HCT116 (cell line): ENCODE measurements around the gene IL18RAP.

Experiments used
- ATF3 ChIP-seq: IDR thresholded peaks from 2 replicates; pipeline ENCODE4 v1.6.1; 2012
- CEBPB ChIP-seq: IDR thresholded peaks from 2 replicates; pipeline ENCODE4 v1.6.1; 2012; ENCODE audit warnings: low read depth
- CTCF ChIP-seq, 3 experiments: fragments of 200-600 bp in 1 of 3; sonication (generic) in 1 of 3; IDR thresholded peaks in 2 of 3; conservative IDR thresholded peaks in 1 of 3; 2 replicates each; pipeline ENCODE4 v1.5.1; 2012 to 2017; ENCODE audit warnings: low read depth in 2 of 3, low read length in 2 of 3, antibody characterized with exemption in 1 of 3, borderline replicate concordance in 1 of 3, control low read depth in 1 of 3, mild to moderate bottlenecking in 1 of 3, mixed read lengths in 1 of 3, mixed run types in 1 of 3, moderate library complexity in 1 of 3; ENCODE audit not compliant: insufficient read depth in 1 of 3
- ELF1 ChIP-seq: IDR thresholded peaks from 2 replicates; pipeline ENCODE4 v1.6.1; 2012; ENCODE audit warnings: low read depth, borderline replicate concordance
- EZH2 ChIP-seq: fragments of 200-600 bp; sonication (generic); IDR thresholded peaks from 2 replicates; pipeline ENCODE4 v1.6.1; 2017; ENCODE audit warnings: antibody characterized with exemption, mixed run types
- EZH2phosphoT487 ChIP-seq: fragments of 200-600 bp; IDR thresholded peaks from 2 replicates; pipeline ENCODE4 v1.6.1; 2018; ENCODE audit warnings: antibody characterized with exemption, borderline replicate concordance
- JUND ChIP-seq: IDR thresholded peaks from 2 replicates; pipeline ENCODE4 v1.6.1; 2012
- MAX ChIP-seq: IDR thresholded peaks from 2 replicates; pipeline ENCODE4 v1.6.1; 2012
- POLR2A ChIP-seq: IDR thresholded peaks from 2 replicates; pipeline ENCODE4 v1.7.0; 2011; ENCODE audit warnings: borderline replicate concordance; ENCODE audit not compliant: insufficient read depth, insufficient read length; ENCODE audit errors: extremely low read depth
- POLR2AphosphoS5 ChIP-seq: IDR thresholded peaks from 2 replicates; pipeline ENCODE4 v1.6.1; 2011; ENCODE audit warnings: mild to moderate bottlenecking, low read depth, low read length, moderate library complexity
- SIN3A ChIP-seq: IDR thresholded peaks from 2 replicates; pipeline ENCODE4 v1.6.1; 2012; ENCODE audit warnings: low read depth
- SP1 ChIP-seq: IDR thresholded peaks from 2 replicates; pipeline ENCODE4 v1.6.1; 2012; ENCODE audit warnings: low read depth
- YY1 ChIP-seq: IDR thresholded peaks from 2 replicates; pipeline ENCODE4 v1.6.1; 2011; ENCODE audit warnings: low read length, low read depth, moderate library complexity, mild to moderate bottlenecking; ENCODE audit not compliant: insufficient replicate concordance; ENCODE audit errors: extremely low read depth
- TF ChIP-seq, protein P1 (sequence below): IDR thresholded peaks from 2 replicates; pipeline ENCODE4 v1.6.1; 2011; ENCODE audit warnings: mild to moderate bottlenecking, low read length, moderate library complexity; ENCODE audit not compliant: insufficient replicate concordance; ENCODE audit errors: extremely low read depth

DNA sequence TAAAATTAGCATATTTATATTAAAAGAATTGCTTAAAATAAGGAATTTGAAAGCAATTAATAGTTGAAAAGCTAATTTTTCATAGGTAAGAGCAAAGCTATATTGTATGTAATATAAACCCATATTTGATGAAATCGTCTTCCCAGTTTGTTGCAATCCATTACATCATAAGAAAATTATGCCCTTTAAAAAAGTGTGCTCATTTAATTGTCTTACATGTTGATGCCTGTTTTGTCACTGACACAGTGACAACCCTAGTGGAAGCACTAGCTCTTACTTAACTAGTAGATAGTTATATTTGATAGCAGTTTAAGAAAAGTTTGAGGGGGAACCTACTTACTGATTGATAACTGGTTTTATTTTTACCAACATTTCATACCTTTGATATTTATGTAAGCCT is 30.0 kb upstream of the IL18RAP start:
- TF ChIP-seq, protein P1, sequence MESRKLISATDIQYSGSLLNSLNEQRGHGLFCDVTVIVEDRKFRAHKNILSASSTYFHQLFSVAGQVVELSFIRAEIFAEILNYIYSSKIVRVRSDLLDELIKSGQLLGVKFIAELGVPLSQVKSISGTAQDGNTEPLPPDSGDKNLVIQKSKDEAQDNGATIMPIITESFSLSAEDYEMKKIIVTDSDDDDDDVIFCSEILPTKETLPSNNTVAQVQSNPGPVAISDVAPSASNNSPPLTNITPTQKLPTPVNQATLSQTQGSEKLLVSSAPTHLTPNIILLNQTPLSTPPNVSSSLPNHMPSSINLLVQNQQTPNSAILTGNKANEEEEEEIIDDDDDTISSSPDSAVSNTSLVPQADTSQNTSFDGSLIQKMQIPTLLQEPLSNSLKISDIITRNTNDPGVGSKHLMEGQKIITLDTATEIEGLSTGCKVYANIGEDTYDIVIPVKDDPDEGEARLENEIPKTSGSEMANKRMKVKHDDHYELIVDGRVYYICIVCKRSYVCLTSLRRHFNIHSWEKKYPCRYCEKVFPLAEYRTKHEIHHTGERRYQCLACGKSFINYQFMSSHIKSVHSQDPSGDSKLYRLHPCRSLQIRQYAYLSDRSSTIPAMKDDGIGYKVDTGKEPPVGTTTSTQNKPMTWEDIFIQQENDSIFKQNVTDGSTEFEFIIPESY: no peak
- TF ChIP-seq CEBPB: no peak
- TF ChIP-seq POLR2A: no peak
- TF ChIP-seq CTCF (IDR thresholded peaks at IDR 0.05 in 2 of 3, conservative IDR thresholded peaks at IDR 0.05 in 1 of 3; ENCODE audit: borderline replicate concordance in 1 of 3, insufficient read depth in 1 of 3, low read depth in 2 of 3, low read length in 2 of 3): no peak
- TF ChIP-seq POLR2AphosphoS5: no peak
- TF ChIP-seq SIN3A: no peak
- TF ChIP-seq JUND: no peak
- no peak for TF ChIP-seq EZH2phosphoT487
- TF ChIP-seq EZH2: no peak
- no peak for TF ChIP-seq YY1
- TF ChIP-seq ELF1: no peak
- no peak for TF ChIP-seq MAX
- no peak for TF ChIP-seq ATF3
- TF ChIP-seq SP1: no peak
